ENCODE results near the gene SPATA19. TPM values are rescaled to one million over a fixed set of nuclear protein-coding genes. Genes with fewer than 3 reads are reported as not detected.

Gene SPATA19
- total and polyA plus RNA-seq, 2 of the 4 experiments (the other 2 are of a cell fraction): not detected

DNA sequence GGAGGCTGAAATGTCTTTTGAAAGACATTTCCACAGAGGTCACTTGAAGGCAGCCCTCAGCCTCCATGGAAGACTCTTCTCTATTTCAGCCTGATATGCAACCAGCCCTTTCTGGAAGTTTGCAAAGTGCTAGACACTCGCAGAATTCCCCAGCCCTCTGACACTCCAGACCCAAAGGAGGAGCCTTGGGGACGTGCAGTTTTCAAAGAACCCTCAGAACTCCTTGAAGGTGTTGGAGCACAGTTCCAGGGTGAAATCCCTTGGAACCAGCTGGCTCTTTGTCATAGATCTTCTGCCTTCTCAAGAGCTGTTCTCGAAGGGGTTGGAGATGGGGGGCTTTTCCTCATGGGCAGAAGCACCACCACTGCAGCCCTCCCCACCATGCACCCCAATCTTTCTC, 19.6 kb downstream of the SPATA19 start:
- intact Hi-C loops (cut with micrococcal nuclease) (no loop called here), in situ Hi-C loops (cut with MboI; ENCODE audit: low sequenced_read_pairs) (no loop called here), dilution Hi-C loops (cut with HindIII; ENCODE audit: low sequenced_read_pairs, unreplicated experiment) (no loop called here)
- Histone ChIP-seq H3K9me3 (ENCODE audit: control insufficient read depth, insufficient read depth, low read length) (peaks cover 52% of the 10 kb centered on the region), H2BK5ac (ENCODE audit: low read depth, low read length, poor library complexity, severe bottlenecking) (no peak overlapping the region), H2AK5ac (ENCODE audit: low read depth, low read length) (no peak overlapping the region), H2BK120ac (ENCODE audit: low read depth, low read length) (no peak overlapping the region), H4K91ac (ENCODE audit: insufficient read depth, low read depth, low read length) (no peak overlapping the region), H3K23ac (ENCODE audit: low read depth, low read length) (no peak overlapping the region), H2BK20ac (ENCODE audit: low read depth, low read length) (no peak overlapping the region), H4K20me1 (ENCODE audit: insufficient read depth, low read length) (no peaks in the 10 kb centered on the region), H3K4me3 (ENCODE audit: insufficient read depth, low read depth, low read length) (no peak overlapping the region), H2BK15ac (ENCODE audit: low read depth, low read length) (no peak overlapping the region), H3K9me1 (ENCODE audit: insufficient read depth, low read length) (no peaks in the 10 kb centered on the region), H3K79me1 (ENCODE audit: low read depth in 1 of 2, low read length in 2 of 2) (no peaks in the 10 kb centered on the region), H3K56ac (ENCODE audit: extremely low read depth, insufficient read depth, low read length) (no peak overlapping the region), H4K8ac (ENCODE audit: low read depth in 2 of 2, low read length in 2 of 2) (no peak overlapping the region), H2AFZ (replicated peaks; ENCODE audit: low read length, poor library complexity) (no peak overlapping the region), H3K9ac (ENCODE audit: low read depth, low read length) (no peak overlapping the region), H3K36me3 (ENCODE audit: control insufficient read depth, insufficient read depth, low read length) (no peaks in the 10 kb centered on the region), H3K14ac (replicated peaks; ENCODE audit: low read depth, low read length) (no peak overlapping the region), H2AK9ac (replicated peaks; ENCODE audit: low read depth, low read length, poor library complexity) (no peak overlapping the region), H3K27ac (ENCODE audit: insufficient read depth, low read length) (no peak overlapping the region), H3K4ac (ENCODE audit: low read depth, low read length) (no peak overlapping the region), H3K27me3 (ENCODE audit: control insufficient read depth, insufficient read depth, low read length) (no peaks in the 10 kb centered on the region), H3K4me1 (ENCODE audit: control insufficient read depth, insufficient read depth, low read length) (no peaks in the 10 kb centered on the region), H4K5ac (ENCODE audit: low read depth, low read length) (no peak overlapping the region), H3K18ac (ENCODE audit: low read depth, low read length) (no peak overlapping the region), H3K4me2 (ENCODE audit: low read depth, low read length) (no peak overlapping the region)
- no CpG with 5 or more reads among the region's 3 CpGs for WGBS, 2 experiments (ENCODE audit: extremely low coverage in 2 of 2, insufficient read length in 1 of 2)
- CTCF ChIA-PET: no interaction called here
- TF ChIP-seq RFX5 (IDR thresholded peaks at IDR 0.05; ENCODE audit: low read depth, low read length) (no peak), ELK1 (IDR thresholded peaks at IDR 0.05; ENCODE audit: borderline replicate concordance, low read depth, low read length) (no peak), CHD1 (IDR thresholded peaks at IDR 0.05; ENCODE audit: low read depth, low read length) (no peak), CEBPB (IDR thresholded peaks at IDR 0.05; ENCODE audit: low read depth, low read length) (no peak), BHLHE40 (IDR thresholded peaks at IDR 0.05; ENCODE audit: low read depth, low read length) (no peak), NFE2L2 (IDR thresholded peaks at IDR 0.05; ENCODE audit: low read depth, low read length) (no peak), POLR2A (IDR thresholded peaks at IDR 0.05; ENCODE audit: low read depth, low read length) (no peak), USF2 (IDR thresholded peaks at IDR 0.05; ENCODE audit: low read depth, low read length) (no peak), SMC3 (IDR thresholded peaks at IDR 0.05; ENCODE audit: low read depth, low read length) (no peak), RAD21 (IDR thresholded peaks at IDR 0.05; ENCODE audit: low read length) (no peak), MAZ (IDR thresholded peaks at IDR 0.05; ENCODE audit: borderline replicate concordance, low read depth, low read length) (no peak), RCOR1 (IDR thresholded peaks at IDR 0.05; ENCODE audit: insufficient replicate concordance, low read length) (no peak), FOS (IDR thresholded peaks at IDR 0.05; ENCODE audit: low read depth, low read length) (no peak), MXI1 (IDR thresholded peaks at IDR 0.05; ENCODE audit: borderline replicate concordance, low read depth, low read length) (no peak), MAFK (IDR thresholded peaks at IDR 0.05; ENCODE audit: low read depth, low read length) (no peak)
- TF ChIP-seq, protein P1, sequence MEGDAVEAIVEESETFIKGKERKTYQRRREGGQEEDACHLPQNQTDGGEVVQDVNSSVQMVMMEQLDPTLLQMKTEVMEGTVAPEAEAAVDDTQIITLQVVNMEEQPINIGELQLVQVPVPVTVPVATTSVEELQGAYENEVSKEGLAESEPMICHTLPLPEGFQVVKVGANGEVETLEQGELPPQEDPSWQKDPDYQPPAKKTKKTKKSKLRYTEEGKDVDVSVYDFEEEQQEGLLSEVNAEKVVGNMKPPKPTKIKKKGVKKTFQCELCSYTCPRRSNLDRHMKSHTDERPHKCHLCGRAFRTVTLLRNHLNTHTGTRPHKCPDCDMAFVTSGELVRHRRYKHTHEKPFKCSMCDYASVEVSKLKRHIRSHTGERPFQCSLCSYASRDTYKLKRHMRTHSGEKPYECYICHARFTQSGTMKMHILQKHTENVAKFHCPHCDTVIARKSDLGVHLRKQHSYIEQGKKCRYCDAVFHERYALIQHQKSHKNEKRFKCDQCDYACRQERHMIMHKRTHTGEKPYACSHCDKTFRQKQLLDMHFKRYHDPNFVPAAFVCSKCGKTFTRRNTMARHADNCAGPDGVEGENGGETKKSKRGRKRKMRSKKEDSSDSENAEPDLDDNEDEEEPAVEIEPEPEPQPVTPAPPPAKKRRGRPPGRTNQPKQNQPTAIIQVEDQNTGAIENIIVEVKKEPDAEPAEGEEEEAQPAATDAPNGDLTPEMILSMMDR (conservative IDR thresholded peaks at IDR 0.05; ENCODE audit: low read depth, low read length): no peak
- POLR2A ChIA-PET (ENCODE audit: unreplicated experiment): no interaction called here
- DNase-seq: no peak
- BruUV-seq (replicated peaks): no TSS peak
- ATAC-seq (ENCODE audit: low read depth): no peak
